Pons (tissue), 1 donor: Measurements from ENCODE around the gene HYLS1.

Experiments
- DNase-seq: peaks from one replicate; pipeline ENCODE4 v3.0.0-alpha.2; 2016; ENCODE audit warnings: low spot score

Gene HYLS1

GRCh38 chr11:125949271-125950177 is 62.1 kb downstream of the HYLS1 start:
- no peak for DNase-seq

- DNase-seq: no peak
These were observed 62.7 kb downstream of the HYLS1 start for GRCh38 chr11:125950178-125950490.
